Kidney epithelial cell (primary cell): Measurements from ENCODE around the gene FRMD7. TPM values are rescaled to one million over a fixed set of nuclear protein-coding genes. Genes with fewer than 3 reads are reported as not detected.
"Not testable (repeated sequence)": the region's sequence is repeated elsewhere in the genome, so short reads cannot be mapped to it uniquely, and the experiment has no call there.

ENCODE experiments used
- DNase-seq: peaks from one replicate; pipeline ENCODE4 v3.0.0-alpha.2; 2010; ENCODE audit warnings: low read depth
- H3K27me3 ChIP-seq: 2 replicates; pipeline ENCODE4 v1.6.0; 2011; ENCODE audit warnings: low read length; ENCODE audit not compliant: control insufficient read depth, insufficient read depth
- H3K36me3 ChIP-seq: 2 replicates; pipeline ENCODE4 v1.5.1; 2011; ENCODE audit warnings: low read length; ENCODE audit not compliant: control insufficient read depth, insufficient read depth
- H3K4me3 ChIP-seq: 2 replicates; pipeline ENCODE4 v1.5.1; 2011; ENCODE audit warnings: low read depth, mild to moderate bottlenecking, control low read depth, low read length
- total RNA-seq: library from RNA; depleted of rRNA; stranded (reverse); fragments of >200 nt; gene quantifications from 2 replicates; pipeline ENCODE4 v1.2.3, GENCODE V29; 2015
- TF ChIP-seq, protein P1 (sequence below): IDR thresholded peaks from 2 replicates; pipeline ENCODE4 v1.5.1; 2011; ENCODE audit warnings: mild to moderate bottlenecking, moderate library complexity, low read length, control low read depth, inconsistent platforms; ENCODE audit not compliant: insufficient read depth, poor library complexity, severe bottlenecking

The FRMD7 gene
- total RNA-seq, 1 donor from 2014 or later, result not detected

DNA sequence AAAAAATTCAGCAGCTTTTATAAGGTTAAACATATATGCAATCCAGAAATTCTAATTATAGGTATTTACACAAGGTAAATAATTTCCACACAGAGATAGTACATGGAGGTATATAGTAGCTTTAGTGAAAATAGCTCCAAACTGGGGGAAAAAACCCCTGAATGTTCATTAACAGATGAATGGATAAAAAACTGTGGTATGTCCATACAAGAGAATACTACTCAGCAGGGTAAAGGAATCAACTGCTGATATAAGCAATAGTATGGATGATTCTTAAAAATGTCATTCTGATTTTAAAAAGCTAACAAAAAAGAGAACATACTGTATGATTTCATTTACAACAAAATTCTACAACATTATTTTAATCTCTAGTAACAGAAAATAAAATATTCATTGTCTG, 37.2 kb upstream of the FRMD7 start:
- DNase-seq, result no peak
- TF ChIP-seq, protein P1, sequence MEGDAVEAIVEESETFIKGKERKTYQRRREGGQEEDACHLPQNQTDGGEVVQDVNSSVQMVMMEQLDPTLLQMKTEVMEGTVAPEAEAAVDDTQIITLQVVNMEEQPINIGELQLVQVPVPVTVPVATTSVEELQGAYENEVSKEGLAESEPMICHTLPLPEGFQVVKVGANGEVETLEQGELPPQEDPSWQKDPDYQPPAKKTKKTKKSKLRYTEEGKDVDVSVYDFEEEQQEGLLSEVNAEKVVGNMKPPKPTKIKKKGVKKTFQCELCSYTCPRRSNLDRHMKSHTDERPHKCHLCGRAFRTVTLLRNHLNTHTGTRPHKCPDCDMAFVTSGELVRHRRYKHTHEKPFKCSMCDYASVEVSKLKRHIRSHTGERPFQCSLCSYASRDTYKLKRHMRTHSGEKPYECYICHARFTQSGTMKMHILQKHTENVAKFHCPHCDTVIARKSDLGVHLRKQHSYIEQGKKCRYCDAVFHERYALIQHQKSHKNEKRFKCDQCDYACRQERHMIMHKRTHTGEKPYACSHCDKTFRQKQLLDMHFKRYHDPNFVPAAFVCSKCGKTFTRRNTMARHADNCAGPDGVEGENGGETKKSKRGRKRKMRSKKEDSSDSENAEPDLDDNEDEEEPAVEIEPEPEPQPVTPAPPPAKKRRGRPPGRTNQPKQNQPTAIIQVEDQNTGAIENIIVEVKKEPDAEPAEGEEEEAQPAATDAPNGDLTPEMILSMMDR, result no peak
- Histone ChIP-seq H3K27me3 (no peaks in the 10 kb centered on the region), H3K4me3 (no peak overlapping the region), H3K36me3 (no peaks in the 10 kb centered on the region)

DNA sequence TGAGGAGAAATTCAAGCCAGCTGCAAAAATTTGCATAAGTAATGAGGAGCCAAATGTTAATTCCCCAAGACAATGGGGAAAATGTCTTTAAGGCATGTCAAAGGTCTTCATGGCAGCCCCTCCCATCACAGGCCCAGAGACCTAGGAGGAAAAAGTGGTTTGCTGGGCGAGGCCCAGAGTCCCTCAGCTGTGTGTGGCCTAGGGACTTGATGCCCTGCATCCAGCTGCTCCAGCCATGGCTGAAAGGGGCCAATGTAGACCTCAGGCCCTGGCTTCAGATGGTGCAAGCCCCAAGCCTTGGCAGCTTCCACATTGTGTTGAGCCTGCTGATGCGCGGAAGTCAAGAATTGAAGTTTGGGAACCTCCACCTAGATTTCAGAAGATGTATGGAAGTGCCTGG, 35.3 kb upstream of the FRMD7 start:
- DNase-seq, H3K36me3 ChIP-seq, H3K27me3 ChIP-seq, H3K4me3 ChIP-seq: not testable (repeated sequence)

DNA sequence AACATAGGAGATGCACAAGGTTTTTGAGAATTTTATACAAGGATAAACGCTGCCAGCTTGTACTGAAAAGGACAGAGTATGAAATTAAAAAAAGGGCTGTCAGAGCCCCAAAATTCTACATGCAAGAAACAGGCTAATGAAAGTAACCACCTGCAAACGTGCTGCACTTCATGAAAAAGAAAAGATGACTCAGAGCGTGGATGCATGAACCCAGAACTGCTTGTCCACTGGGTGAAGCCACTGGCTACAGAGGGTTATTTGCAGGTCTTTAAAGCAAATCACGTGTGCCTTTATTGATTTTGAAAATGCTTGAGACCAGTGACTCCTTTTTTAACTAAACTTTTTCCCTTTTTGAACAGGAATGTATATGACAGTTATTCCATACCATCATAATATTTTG, 25.3 kb upstream of the FRMD7 start:
- H3K36me3 ChIP-seq, result no peaks in the 10 kb centered on the region
- TF ChIP-seq, protein P1, result no peak
- DNase-seq, result no peak
- no peaks in the 10 kb centered on the region for H3K27me3 ChIP-seq
- no peak overlapping the region for H3K4me3 ChIP-seq

DNA sequence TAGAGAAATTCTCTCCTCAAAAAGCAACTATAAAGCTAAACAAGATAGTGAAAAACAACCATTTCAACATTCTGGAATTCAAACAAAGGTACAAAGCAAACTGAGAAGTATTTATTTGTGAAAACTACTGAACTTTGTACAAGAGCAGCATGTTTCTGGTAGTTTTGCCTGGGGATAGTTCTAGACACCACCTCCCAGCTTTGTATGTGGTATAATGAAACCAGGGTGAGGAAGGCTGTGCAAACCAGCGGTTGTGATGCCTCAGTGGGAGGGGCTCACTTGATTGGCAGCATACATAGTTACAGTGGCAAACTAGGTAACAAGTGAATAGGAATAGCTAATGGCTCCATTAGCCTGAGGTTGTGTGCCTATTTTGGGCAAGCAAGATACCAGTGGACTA, 18.6 kb upstream of the FRMD7 start:
- no peak overlapping the region for H3K4me3 ChIP-seq
- TF ChIP-seq, protein P1, result no peak
- H3K27me3 ChIP-seq, result no peaks in the 10 kb centered on the region
- DNase-seq, result no peak
- H3K36me3 ChIP-seq, result no peaks in the 10 kb centered on the region

DNA sequence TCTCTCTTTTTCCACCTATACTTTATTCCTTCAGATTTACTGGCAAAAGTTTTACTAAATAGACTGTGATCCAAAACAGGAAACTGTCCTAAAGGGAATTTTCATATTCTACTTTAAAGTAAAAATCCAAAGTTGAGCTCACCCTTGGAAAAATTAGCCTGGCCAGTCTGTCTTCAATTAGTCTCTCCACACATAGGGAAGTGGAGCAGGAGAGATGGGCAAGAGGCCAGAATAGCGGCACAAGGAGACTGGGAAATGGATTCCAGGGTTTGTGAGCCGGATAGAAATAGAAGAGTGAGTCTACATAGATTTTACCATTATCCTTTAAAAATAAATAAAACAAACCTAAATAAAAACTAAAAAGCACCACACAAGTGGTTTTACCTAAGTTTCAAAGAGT, 16.2 kb upstream of the FRMD7 start:
- Histone ChIP-seq H3K36me3 (no peaks in the 10 kb centered on the region), H3K27me3 (no peaks in the 10 kb centered on the region), H3K4me3 (no peak overlapping the region)
- no peak for DNase-seq
- TF ChIP-seq, protein P1, result no peak

DNA sequence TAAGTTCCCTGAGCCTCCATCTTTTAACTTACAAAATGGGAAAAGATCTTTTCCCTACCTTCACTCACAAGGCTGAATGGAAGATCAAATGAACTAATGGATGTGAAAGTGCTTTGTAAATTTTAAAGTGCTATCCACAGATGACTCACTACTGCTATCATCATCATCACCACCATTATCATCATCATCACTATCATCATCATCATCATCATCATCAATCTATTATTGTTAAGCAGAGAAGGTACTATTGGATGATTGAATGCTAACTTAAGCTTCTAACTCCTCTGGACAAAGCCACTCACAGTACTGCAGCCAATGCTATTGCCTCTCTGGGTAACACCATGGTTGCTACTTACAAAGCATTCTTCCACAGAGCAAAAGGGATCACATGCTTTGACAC, 1.9 kb downstream of the FRMD7 start:
- no peaks in the 10 kb centered on the region for H3K36me3 ChIP-seq
- H3K27me3 ChIP-seq, result no peaks in the 10 kb centered on the region
- no peak overlapping the region for H3K4me3 ChIP-seq
- no peak for DNase-seq
- TF ChIP-seq, protein P1, result no peak
